ENCODE measurements around the gene MIEN1. TPM values are rescaled to one million over a fixed set of nuclear protein-coding genes. Genes with fewer than 3 reads are reported as not detected.

MIEN1 gene
- total RNA-seq, 1 donor from 2014 or later: 95.7 TPM

DNA sequence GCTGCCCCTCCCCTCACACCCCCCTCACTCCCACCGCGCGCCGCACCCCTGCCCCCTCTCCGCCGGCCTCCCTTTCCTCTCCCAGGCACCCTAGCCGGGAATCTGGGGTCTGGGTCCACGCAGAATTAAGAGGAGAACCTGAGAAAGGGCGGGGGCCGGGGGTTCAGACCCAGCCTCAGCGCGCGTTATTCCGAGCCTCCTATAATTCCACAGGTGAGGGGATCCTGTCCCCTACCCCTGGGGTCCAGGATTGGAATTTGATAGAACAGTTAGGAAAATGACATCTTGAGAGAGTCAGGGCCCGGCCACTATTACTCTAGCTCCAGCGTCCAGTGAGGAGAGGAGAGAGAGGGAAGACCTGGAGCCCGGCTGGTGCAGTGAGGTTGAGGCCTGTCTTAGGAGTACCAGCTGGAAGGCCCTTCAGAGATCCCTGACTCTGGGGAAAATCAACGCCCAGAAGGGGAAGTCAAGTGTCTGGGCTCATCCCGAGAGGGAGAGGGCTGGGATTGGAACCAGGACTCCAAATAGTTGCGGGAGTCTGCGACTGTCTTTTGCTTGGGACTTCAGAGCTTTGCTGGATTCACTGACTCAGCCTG lies 24.7 kb upstream of the MIEN1 start:
- TF ChIP-seq, protein P1, sequence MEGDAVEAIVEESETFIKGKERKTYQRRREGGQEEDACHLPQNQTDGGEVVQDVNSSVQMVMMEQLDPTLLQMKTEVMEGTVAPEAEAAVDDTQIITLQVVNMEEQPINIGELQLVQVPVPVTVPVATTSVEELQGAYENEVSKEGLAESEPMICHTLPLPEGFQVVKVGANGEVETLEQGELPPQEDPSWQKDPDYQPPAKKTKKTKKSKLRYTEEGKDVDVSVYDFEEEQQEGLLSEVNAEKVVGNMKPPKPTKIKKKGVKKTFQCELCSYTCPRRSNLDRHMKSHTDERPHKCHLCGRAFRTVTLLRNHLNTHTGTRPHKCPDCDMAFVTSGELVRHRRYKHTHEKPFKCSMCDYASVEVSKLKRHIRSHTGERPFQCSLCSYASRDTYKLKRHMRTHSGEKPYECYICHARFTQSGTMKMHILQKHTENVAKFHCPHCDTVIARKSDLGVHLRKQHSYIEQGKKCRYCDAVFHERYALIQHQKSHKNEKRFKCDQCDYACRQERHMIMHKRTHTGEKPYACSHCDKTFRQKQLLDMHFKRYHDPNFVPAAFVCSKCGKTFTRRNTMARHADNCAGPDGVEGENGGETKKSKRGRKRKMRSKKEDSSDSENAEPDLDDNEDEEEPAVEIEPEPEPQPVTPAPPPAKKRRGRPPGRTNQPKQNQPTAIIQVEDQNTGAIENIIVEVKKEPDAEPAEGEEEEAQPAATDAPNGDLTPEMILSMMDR (conservative IDR thresholded peaks at IDR 0.05; ENCODE audit: low read depth, low read length): no peak
- no peak for DNase-seq (ENCODE audit: low read depth)
- H3K4me3 ChIP-seq (ENCODE audit: low read depth, low read length): peak overlapping the region; percentile 69

DNA sequence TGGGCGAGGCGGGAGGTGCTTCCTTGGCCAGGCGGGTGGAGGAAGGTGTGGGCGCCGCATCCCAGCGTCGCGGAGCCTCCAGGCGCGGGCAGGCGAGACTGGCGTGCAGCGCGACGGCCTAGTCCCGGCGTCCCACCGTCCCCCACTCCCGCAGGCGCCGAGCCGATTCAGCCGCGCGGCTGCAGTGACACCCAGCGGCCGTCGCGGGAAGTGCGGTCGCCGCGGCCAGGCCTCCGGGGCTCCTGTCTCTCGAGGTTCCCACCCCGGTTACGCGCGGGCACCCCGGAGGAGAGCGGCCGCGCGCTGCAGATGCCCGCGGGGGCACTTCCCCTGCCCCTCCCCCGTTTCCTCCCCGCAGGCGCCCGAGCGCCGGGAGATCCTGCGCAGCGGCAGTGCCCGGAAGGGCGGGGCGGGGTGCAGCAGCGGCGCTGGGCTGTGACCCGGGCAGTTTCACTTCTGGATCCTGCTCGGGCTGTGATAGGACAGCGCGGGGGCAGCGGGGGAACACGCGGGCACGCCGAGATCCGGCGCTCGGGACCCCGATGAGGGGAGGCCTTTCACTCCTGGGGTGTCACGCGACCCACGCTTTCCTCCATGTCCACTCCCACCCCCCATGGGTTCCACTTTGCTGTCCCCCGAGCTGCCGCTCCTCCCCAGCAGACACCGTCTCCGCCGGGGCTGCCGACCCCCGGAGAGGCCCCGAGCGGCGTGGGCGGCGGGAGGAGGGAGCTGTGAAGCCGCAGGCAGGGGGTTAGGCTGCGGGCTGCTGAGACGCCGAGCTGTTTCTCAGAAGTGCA lies 24.0 kb upstream of the MIEN1 start:
- peak overlapping the region; percentile 69 for H3K4me3 ChIP-seq (ENCODE audit: low read depth, low read length)
- TF ChIP-seq, protein P1 (conservative IDR thresholded peaks at IDR 0.05; ENCODE audit: low read depth, low read length): peak; percentile 63
- peak; percentile 29 for DNase-seq (ENCODE audit: low read depth)

DNA sequence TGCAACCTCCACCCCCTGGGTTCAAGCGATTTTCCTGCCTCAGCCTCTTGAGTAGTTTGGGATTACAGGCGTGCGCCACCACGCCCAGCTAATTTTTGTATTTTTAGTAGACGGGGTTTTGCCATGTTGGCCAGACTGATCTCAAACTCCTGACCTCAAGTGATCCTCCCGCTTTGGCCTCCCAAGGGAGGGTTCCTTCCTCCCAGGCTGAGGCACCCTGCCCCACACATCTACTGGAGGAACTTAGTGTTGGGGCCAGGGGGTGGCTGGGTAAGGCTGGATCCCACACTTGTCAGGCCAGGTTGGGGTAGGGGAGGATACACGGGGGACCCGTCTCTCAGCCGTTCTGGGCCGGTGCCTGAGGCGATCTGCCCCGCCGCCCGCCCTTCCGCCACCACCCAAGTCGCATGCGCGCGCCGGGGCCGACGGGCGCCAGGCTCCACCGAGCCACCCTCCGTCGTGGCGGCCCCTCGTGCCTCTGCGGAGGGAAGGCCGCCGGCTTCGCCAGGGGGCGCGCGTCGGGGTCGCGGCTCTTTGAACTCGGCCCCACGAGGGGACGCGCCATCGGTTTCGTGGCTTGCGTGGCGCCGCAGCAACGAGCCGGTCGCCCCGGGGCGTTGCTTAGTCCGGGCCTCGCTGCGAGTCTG lies 23.3 kb upstream of the MIEN1 start:
- H3K4me3 ChIP-seq (ENCODE audit: low read depth, low read length): peak overlapping the region; percentile 69
- TF ChIP-seq, protein P1 (conservative IDR thresholded peaks at IDR 0.05; ENCODE audit: low read depth, low read length): no peak
- no peak for DNase-seq (ENCODE audit: low read depth)

- H3K4me3 ChIP-seq (ENCODE audit: low read depth, low read length): no peak overlapping the region
- DNase-seq (ENCODE audit: low read depth): no peak
- TF ChIP-seq, protein P1 (conservative IDR thresholded peaks at IDR 0.05; ENCODE audit: low read depth, low read length): no peak
Measured at GRCh38 chr17:39752241-39752881, 22.0 kb upstream of the MIEN1 start.

- TF ChIP-seq, protein P1 (conservative IDR thresholded peaks at IDR 0.05; ENCODE audit: low read depth, low read length): no peak
- DNase-seq (ENCODE audit: low read depth): no peak
Measured at GRCh38 chr17:39751637-39752036, 21.3 kb upstream of the MIEN1 start.

DNA sequence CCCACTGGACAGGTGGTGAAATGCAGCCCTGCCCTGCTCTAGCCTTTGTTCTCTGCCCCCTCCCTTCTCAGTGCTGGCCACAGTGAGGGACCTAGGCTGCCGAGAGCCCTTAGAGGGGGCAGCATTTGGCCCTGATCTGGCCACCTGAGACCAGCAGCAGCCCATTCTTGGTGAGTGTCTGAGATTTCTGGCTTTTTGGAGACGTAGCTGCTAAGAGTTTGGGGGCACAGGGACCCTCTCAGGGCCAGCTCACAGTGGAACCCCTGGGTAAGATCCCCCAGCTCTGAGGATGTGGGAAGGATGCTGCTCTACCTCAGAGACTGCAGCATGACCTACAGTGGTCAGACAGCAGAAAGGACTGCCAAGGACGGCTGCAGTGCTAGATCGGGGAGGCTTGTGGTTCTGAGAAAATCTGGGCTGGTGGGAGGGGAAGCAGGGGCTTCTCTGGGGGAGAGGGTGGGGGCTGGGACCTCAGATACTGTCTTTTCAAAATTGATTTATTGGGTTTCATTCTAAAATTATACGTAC lies 20.7 kb upstream of the MIEN1 start:
- TF ChIP-seq, protein P1 (conservative IDR thresholded peaks at IDR 0.05; ENCODE audit: low read depth, low read length): no peak
- no peak for DNase-seq (ENCODE audit: low read depth)

More at GRCh38 chr17:39751637-39752036, 21.3 kb upstream of the MIEN1 start:
- no peak overlapping the region for H3K4me3 ChIP-seq (ENCODE audit: low read depth, low read length)

More for the DNA sequence above, 20.7 kb upstream of the MIEN1 start:
- no peak overlapping the region for H3K4me3 ChIP-seq (ENCODE audit: low read depth, low read length)

Measured in epithelial cell of proximal tubule (primary cell).